Measurements from ENCODE around the gene LRRC10. TPM values are rescaled to one million over a fixed set of nuclear protein-coding genes. Genes with fewer than 3 reads are reported as not detected.
"Not testable (repeated sequence)": the region's sequence is repeated elsewhere in the genome, so short reads cannot be mapped to it uniquely, and the experiment has no call there.

The LRRC10 gene
- total RNA-seq, 2 donors from 2014 or later = not detected

DNA sequence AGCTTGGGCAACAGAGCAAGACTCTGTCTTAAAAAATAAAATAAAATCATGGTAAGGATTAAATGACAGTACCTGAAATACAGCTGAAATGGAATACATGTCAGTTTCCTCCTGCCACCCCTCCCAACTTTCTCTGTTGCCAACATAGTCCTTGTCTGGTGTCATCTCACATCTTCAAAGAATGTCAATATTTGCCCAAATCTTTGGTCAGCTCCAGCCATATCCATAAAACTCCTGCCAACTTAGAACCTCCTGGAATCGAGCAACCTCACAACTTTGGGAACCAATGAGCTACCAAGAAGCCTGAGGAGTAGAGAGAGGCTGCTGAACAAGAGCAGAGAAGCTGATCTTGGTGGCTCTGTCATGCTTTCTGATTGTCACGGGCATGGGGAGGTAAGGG is 10.8 kb upstream of the LRRC10 start:
- intact Hi-C loops (cut with DNase I) = no loop called here

DNA sequence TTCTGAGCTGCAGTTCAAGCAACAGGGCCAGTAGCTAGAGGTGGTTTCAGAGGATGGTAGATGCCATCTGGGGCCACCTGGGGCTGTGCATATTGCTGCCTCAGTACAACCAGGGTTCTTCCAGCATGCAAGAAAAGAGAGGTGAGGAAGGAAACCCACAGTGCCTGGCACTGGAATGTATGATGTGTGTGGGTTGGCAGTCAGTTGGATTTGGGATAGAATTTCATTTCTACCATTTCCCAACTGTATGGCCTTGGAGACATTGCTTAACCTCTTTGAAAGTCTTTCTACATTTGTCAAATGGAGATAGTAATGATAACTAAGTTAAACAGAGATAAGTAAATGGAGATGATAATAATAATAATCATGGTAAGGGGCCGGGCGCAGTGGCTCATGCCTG is 10.2 kb upstream of the LRRC10 start:
- intact Hi-C loops (cut with DNase I) = no loop called here
- no peak for DNase-seq (ENCODE audit: low spot score)

More for the DNA sequence above, 10.8 kb upstream of the LRRC10 start:
- no peak for DNase-seq (ENCODE audit: low spot score)

DNA sequence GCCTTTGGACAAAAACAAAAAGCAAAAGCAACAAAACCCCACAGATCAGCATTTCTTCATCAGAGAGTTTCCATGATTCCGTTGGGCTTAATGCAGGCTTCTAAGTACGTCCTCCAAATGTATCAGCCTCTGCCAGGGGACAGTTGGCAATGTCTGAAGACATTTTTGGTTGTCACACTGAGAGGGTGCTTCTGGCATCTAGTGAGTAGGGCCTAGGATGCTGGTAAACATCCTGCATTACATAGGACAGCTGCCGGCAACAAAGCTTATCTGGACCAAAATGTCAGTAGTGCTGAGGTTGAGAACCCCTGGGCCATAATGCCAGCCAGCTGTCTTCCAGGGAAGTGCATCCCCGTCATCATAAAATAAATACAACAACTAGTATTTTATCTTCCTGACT is 9.4 kb upstream of the LRRC10 start:
- intact Hi-C loops (cut with DNase I) = no loop called here
- no peak for DNase-seq (ENCODE audit: low spot score)

DNA sequence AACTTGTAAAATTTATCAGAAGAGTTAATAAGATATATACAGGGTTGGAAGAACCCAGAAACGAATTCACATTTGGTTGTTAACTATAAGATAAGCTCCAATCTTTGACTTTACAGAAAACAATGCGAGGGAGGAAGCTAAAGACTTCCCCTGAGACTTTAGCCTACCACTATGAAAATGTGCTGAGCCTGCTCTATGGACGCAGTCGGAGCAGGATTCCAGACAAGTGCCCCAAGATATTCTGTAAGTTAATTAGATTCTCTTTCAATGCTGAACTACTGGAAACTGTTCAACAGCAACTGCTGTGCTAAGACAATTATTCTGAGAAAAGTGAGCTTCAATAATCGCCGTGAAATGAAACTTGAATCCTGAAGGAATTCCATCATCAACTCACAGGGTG is 8.3 kb upstream of the LRRC10 start:
- DNase-seq (ENCODE audit: low spot score) = no peak
- intact Hi-C loops (cut with DNase I) = no loop called here

DNA sequence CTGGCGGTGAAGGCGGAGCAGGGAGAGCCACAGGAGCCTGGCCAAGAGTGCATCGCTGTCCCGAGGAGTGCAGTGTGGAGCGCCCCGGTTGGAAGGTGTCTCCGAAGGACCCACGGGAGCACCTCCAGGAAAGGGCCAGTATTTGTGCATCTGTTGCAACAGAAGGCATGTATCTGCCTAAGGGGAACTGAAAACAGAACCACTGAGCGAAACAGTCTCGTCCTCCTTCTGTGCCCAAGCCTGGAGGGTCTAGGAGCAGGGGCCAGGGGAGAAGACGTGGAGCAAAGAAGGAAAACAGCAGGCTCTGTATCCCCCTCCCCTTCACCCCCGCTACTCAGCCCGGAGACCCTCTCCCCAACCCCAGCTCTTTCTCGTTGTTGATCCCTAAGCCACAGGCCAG is 5.3 kb upstream of the LRRC10 start:
- no peak for DNase-seq (ENCODE audit: low spot score)
- intact Hi-C loops (cut with DNase I) = no loop called here

DNA sequence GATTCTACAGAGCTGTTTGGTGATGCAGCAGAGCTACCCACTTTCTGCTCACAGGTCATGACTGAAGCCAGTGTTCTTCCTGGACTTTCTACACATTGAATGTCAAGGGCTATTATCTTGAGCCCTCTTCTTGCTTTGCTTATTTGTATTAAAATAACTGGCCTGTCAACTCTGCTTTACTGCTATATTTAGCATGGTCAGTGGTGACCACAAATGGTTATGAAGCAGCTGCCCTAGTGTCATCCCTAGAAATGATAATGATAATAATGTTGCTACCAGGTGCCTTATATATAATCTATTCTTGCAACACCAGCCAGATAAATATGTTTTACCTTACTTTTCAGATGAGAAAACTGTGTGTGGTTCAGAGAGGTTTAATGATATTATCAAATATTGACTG is 2.6 kb upstream of the LRRC10 start:
- no peak for DNase-seq (ENCODE audit: low spot score)
- intact Hi-C loops (cut with DNase I) = no loop called here

DNA sequence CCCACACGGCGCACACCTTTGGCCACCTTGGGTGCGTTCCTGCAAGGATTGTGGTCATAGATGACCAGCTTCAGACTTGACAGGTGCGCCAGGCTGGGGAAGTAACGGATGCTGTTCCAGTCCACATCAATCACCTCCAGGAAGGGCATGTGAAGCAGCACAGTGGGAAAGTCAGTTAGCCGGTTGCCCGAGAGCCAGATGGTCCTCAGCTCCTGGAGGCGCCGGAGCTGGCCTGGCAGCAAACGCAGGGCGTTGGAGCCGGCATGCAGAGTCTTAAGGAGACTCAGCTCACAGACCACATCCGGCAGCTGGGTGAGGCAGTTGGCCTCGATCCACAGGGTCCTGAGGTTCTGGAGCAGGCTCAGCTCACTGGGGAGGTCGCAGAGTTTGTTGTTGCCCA is 581 bp downstream of the LRRC10 start:
- intact Hi-C loops (cut with DNase I) = no loop called here
- no peak for DNase-seq (ENCODE audit: low spot score)

DNA sequence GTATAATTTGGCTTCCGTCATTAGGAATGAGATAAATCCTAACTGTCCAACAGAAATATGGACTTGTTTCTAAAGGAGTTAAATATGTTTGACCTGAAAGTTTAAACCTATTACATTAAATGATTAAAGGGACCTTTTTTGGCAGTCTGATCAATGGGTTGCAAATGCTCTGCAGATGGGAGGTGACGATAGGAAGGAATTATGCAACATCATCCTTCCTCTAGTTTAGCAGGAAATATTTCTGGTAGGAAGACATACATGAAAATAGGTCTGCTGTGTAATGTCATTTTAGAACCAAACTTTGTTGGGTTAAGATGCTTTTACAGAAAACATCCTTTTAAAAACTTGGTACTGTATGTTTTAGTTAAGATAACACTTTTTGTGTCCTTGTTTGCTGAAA is 2.6 kb downstream of the LRRC10 start:
- DNase-seq (ENCODE audit: low spot score) = no peak
- intact Hi-C loops (cut with DNase I) = no loop called here

DNA sequence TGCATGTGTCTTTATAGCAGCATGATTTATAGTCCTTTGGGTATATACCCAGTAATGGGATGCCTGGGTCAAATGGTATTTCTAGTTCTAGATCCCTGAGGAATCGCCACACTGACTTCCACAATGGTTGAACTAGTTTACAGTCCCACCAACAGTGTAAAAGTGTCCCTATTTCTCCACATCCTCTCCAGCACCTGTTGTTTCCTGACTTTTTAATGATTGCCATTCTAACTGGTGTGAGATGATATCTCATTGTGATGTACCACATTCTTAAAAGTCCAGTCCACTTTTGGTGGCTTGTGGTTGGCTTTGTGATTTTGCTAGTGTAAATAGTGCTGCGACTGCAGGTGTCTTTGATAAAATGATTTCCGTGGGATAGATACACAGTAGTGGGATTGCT is 6.4 kb downstream of the LRRC10 start:
- intact Hi-C loops (cut with DNase I); DNase-seq (ENCODE audit: low spot score): not testable (repeated sequence)

DNA sequence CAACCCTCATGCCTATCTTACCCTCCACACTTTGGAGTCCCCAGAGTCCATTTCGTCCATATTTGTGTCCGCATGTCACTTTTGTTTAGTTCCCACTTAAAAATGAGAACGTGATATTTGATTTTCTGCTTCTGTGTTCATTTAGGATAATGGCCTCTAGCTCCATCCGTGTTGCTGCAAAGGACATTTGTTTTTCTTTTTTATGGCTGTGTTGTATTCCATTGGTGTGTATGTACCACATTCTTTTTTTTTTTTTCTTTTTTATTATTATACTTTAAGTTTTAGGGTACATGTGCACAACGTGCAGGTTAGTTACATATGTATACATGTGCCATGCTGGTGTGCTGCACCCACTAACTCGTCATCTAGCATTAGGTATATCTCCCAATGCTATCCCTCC is 7.2 kb downstream of the LRRC10 start:
- intact Hi-C loops (cut with DNase I); DNase-seq (ENCODE audit: low spot score): not testable (repeated sequence)

DNA sequence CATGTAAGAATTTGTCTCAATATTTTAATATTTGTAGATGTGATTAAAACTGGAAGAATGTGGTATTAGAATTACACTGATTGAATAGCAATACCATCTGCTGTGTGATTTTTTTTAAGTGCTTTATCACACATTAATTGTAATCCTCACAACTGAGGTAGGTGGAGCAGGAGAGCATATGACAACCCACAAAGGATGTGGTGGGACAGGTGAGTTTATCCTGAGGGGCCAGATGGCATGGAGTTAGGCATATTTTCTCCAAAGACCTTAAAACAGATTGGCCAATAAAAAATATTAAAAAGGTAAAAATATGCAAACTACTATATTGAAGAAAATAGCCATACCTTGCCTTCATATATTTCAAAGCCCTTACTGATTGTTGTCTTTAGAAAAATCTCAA is 7.8 kb downstream of the LRRC10 start:
- intact Hi-C loops (cut with DNase I) = no loop called here
- DNase-seq (ENCODE audit: low spot score) = no peak

DNA sequence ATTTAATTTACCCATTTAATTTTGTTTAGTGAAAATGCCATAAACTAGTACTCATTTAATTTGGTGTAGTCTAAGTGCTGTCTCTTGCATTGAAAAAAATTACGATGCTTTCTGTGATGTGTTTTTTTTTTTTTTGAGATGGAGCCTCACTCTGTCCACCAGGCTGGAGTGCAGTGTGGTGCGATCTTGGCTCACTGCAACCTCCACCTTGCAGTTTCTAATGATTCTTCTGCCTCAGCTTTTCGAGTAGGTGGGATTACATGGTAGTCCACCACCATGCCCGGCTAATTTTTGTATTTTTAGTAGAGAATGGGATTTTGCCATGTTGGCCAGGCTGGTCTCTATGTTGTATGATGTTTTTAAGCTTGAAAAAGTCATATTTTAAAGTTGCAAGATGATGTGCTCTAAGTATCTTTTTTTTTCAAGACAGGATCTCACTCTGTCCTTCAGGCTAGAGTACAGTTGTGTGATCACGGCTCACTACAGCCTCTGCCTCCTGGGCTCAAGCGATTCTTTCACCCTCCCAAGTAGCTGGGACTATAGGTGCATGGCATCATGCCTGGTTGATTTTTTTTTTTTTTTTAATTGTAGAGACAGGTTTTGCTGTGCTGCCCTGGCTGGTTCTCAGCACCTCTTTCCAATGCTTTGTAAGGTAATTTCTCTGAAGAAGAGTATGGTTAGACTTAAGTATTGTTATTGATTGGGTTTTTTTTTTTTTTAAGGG is 8.6 kb downstream of the LRRC10 start:
- intact Hi-C loops (cut with DNase I) = no loop called here
- no peak for DNase-seq (ENCODE audit: low spot score)

DNA sequence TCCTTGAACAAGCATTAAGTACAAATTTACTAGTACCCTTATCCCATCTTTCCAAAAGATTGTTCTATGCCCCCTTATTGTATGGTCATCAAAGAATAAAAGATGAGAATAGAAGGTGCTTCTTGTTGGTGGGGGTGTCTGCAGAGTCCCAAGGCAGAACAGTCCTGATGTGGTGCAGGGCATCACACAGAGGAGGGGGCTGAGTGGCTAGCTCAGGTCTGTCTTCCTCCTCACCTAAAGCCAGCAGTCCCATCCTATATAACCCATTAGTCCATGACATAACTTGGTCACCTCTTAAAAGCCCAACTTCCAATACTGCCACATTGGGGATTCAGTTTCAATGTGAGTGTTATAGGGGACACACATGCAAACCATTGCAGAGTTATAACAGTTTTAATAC is 9.9 kb downstream of the LRRC10 start:
- no peak for DNase-seq (ENCODE audit: low spot score)
- intact Hi-C loops (cut with DNase I) = no loop called here

DNA sequence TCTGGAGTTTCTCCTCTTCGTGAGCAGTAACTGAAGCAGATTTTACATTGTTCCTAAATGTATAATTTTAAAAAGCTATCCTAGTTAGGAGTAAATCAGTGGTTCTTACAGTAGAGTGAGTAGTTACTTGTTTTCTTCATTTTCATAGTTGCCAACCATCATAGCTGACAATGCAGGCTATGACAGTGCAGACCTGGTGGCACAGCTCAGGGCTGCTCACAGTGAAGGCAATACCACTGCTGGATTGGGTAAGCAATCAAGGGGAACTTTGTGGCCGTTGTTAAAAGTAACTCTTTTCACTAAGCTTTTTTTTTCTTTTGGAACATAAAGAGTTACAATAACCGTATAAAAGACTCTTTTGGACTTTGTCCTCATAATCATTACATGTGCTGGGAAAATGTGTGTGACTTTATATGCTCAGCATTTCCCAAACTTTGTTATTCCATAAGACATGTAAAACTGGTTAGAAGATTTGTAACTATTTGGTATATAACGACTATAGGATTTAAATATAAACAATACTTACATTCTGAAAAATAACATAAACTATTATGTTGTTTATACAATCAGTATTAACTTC is 12.4 kb downstream of the LRRC10 start:
- intact Hi-C loops (cut with DNase I) = no loop called here
- no peak for DNase-seq (ENCODE audit: low spot score)

DNA sequence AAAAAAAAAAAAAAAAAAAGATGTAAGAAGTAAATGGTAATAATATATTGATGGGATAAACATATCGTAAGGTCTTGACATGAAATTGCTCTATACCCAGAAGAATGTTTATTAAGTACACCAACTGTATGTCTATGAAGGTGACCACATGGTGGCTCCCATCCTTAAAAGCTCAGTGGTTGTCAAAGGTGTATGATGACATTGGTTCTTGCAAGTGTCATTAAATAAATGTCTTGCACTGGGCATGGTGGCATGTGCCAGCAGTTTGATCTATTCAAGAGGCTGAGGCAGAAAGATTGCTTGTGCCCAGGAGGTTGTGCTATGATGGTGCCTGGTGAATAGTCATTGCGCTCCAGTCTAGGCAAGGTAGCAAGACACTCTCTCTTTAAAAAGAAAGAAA is 15.0 kb downstream of the LRRC10 start:
- DNase-seq (ENCODE audit: low spot score) = no peak
- intact Hi-C loops (cut with DNase I) = no loop called here

DNA sequence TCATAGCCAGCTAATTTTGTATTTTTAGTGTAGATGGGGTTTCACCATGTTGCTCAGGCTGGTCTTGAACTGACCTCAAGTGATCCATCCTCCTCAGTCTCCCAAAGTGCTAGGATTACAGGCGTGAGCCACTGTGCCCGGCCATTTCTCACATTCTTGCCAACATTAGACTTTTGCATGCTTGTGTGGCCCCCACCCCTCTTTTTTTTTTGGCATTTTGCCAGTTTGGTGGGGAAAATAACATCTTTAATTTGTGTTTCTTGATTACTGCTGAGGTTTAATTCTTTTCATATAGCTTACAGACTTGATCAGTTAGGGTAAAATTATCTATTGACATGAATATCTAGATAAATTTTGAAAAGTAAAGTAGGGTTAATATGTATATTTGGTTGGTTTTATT is 21.6 kb downstream of the LRRC10 start:
- DNase-seq (ENCODE audit: low spot score) = no peak
- intact Hi-C loops (cut with DNase I) = no loop called here

DNA sequence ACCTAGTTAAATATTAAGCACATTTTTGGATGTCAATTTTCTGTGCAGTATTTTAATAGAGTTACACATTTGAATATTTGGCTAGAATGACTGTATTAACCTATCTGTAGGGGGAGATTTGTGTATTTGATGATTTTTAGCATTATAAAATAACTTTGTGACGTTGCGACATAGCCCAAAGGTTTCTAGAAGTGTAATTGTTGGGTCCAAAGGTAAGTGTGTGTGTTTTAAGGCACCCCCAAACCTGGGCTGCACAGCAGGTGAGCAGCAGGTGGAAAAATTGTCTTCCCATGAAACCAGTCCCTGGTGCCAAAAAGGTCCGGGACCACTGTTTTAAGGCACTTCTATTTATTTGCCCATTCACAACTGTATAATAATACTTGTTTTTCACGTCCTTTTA is 22.2 kb downstream of the LRRC10 start:
- intact Hi-C loops (cut with DNase I) = no loop called here
- no peak for DNase-seq (ENCODE audit: low spot score)

DNA sequence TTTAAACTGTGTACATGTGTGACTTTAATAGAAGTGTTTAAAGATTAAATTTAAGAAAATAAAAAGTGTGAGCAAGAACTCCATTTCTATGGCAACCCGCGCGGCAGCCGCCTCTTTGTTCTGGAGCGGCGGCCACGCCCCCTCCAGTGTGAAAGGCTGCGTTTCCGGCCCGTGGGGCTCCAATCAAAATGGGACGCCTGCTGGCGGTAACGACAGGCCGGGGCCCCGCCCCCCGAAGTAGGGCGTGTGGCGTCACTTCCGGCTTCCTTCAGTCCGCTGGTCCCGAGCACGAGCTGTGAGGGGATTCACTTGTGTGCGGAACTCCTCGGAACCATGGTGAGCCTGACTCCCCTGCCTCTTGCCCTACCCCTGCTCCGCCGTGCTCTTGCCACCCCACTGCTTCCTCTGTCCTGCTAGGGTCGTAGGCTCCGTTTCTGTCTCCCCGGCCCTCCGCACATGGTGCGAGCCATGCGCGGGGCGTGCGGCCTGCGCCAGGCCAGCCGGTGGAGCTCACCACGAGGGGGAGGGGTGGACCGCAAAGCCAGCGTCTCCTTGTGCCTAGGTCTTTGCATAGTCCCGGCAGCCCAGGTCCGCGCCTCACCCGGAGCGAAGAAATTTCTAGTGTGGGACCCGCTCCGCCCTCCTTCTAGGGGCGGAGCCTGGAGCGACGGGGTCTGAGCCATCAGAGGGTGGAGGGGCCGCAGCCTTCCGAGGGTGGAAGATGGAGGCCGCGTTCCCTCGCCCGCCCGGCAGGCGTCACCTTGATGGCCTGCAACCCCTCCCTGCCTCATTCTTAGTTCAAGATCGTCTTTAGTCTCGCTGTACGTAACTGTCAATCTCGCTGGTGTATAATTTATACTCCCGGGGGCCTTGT is 25.3 kb downstream of the LRRC10 start, which contains the start of gene CCT2:
CCT2 (plus strand) TSS at position 271 of the 874 bp plus-strand sequence; CDS start at position 334, 63 bp downstream.
- peak; percentile 99 for DNase-seq (ENCODE audit: low spot score)
- intact Hi-C loops (cut with DNase I) = no loop called here

DNA sequence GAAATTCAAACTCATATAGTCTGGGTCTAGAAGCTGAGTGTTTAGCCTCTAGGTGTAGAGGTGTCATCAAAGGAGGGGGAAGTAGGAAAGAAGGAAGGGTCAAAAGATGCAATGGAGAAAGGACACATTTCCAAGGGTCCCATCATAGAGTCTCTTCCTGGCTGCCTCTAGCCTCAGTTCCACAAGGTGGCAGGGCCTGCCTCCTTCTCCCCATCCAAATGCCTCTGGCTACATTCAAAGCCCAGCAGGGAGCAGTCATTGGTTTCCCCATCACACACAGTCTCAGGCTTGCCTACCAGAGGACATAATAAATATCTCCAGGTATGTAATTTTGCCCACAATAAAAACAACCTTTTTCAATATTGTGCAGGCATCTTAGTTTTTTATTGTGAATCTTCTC is 27.5 kb downstream of the LRRC10 start:
- intact Hi-C loops (cut with DNase I) = no loop called here
- DNase-seq (ENCODE audit: low spot score) = no peak

DNA sequence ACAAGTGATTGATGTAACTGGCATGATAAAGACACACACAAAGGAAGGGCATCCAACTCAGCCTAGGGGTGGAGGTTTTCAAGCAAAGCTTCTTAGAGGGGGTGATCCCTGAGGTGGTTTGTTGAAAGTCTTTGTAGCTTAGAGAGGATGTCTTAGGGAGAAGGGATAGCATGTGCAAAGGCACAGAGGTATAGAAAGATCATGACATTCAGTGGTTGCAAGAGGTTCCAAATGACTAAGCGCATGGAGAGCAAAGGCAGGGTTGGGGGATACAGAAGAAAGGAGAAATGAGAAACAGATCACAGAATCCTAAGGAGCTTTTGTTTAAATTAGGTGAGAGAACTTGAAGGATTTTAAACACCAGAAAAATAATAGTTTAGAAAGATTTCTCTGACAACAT is 30.6 kb downstream of the LRRC10 start:
- intact Hi-C loops (cut with DNase I) = no loop called here
- no peak for DNase-seq (ENCODE audit: low spot score)

Data from posterior vena cava (tissue), 2 donors.